ENCODE measurements around the gene LGMN.
"Not testable (repeated sequence)": the region's sequence is repeated elsewhere in the genome, so short reads cannot be mapped to it uniquely, and the experiment has no call there.

The LGMN gene

GRCh38 chr14:92694807-92695206, 53.6 kb downstream of the LGMN start:
- no peak for DNase-seq (ENCODE audit: low spot score)

DNA sequence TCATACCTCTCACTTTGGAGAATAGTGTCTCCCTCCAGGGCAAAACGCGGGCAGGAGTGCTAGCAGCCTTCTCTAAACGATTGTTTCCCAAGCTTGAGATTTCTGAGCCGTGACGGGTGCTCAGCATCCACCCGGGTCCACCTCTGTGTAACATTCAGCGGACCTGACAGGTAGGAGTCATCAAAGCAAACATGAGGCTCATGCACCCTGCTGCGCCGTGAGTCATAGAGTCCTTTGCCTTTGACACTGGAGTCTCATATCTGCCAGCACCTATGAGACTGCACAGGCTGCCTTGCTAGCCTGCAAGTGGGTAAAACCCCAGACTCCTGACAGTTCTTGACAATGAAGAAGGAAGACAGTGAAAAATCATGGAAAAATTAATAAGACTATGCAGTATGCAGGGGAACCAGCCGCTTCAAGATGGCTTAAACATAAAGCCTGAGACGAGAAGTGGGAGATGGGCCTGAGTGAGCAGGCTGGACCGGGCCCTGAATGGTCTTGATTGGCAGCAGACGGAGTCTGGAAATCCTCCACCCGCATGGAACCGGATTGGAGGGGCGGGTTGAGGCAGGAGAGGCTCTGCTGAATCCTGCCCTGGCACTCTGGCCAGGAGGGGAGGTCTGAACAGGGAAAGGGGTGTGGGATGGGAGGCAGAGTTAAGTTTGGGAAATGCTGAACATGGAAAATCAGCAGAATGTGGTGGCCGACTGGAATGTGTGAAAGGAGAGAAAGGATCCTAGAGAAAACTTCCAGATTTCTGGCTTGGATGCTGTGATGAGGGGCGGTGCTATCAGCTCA, 54.2 kb downstream of the LGMN start:
- no peak for DNase-seq (ENCODE audit: low spot score)

- no peak for DNase-seq (ENCODE audit: low spot score)
Observed at GRCh38 chr14:92692822-92693226, 55.6 kb downstream of the LGMN start.

- DNase-seq (ENCODE audit: low spot score) = peak; percentile 51
Observed at GRCh38 chr14:92690171-92691011, 58.0 kb downstream of the LGMN start.

DNA sequence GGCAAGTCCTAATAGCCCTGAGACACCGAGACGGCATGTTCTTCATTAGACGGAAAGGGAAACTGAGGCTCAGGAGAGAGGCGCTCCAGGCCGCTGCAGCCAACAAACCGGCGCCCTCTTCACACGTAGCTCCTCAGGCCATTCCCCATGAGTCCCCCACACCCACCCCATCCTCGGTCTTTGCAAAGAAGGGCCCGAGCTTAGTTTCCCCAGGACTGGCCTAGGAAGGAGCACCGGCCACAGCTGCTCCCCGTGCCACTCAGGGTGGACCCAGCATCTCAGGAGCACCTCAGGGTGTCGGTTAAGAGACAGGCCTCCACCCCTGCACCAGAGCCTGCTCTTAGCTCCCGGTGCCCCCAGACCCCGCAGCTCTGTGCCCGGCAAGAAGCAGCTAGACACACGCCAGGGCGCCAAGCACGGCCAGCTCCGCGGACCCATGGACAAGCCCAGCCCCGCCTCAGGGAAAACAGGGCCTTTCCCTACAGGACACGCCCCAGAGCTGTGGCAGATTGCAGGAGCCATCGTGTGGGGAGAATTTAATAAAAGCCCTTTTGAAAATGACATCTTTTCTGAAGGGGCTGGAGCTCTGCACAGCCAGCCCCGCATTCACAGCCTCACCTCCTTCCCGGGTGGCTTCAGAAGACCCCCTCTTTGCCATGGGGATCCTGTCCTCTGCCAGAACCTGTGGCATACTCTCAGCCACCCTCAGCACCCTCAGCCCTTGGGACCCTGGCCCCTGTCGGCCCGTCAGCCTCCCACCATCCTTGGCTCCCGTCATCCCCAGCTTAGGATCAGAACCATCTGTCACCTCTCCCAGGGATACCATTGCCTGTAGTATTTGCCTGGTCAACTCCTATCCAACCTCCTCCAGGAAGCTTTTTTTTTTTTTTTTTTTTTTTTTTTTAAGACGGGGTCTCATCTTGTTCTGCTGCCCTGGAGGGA, 59.7 kb downstream of the LGMN start:
- no peak for DNase-seq (ENCODE audit: low spot score)

DNA sequence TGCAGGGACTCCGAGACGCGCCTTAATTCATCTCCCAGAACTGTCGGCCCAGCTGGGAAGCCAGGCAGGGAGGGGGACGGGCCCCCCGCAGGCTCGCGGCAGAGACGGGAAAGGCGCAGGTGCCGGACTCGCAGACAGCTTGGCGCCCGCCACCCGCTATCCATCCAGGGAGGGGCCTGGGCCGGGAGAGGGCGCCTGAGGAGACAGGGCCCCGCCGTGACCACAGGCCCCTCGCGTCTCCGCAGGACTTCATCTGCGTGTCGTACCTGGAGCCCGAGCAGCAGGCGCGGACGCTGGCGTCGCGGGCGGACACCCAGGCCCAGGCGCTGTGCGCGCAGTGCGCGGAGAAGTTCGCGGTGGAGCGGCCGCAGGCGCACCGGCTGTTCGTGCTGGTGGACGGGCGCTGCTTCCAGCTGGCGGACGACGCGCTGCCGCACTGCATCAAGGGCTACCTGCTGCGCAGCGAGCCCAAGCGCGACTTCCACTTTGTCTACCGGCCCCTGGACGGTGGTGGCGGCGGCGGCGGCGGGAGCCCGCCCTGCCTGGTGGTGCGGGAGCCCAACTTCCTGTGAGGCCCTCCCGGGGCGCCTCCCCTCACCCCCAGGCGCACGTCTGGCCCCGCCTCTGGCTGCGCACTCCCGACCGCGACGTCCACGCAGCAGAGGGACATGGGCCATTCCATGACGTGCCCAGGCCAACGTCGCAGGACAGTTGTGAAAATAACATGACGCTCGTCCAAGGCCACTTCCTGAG, 60.6 kb downstream of the LGMN start:
- no peak for DNase-seq (ENCODE audit: low spot score)

GRCh38 chr14:92686900-92687427, 61.5 kb downstream of the LGMN start:
- DNase-seq (ENCODE audit: low spot score) = peak; percentile 97

DNA sequence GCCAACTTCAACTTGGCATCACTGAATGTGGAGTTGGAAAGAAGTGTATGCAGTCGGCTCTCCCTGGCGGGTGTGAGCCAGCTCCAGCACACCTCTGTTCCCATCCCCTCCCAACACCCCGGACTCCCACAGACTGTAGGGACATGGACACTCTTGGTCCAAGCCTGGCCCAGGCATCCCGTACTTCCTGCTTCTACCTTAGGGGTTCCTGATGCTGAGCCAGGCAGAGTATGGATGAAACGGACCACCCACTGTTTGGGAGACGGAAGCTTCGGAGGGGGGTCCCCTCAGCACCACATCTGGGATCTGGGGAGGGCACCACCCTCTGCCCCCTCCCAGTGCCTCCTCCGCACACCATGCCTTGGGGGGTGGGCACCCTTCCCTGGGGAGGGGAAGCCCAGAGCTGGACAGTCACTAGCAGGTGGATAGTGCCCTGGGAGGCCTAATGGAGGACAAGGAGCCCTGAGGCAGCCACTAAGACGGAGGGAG, 62.0 kb downstream of the LGMN start:
- no peak for DNase-seq (ENCODE audit: low spot score)

- DNase-seq (ENCODE audit: low spot score) = no peak
Observed at GRCh38 chr14:92685784-92686355, 62.6 kb downstream of the LGMN start.

GRCh38 chr14:92684801-92685560, 63.4 kb downstream of the LGMN start:
- DNase-seq (ENCODE audit: low spot score) = no peak

GRCh38 chr14:92683041-92683440, 65.4 kb downstream of the LGMN start:
- DNase-seq (ENCODE audit: low spot score) = no peak

GRCh38 chr14:92680781-92681650, 67.4 kb downstream of the LGMN start:
- DNase-seq (ENCODE audit: low spot score) = peak; percentile 91

DNA sequence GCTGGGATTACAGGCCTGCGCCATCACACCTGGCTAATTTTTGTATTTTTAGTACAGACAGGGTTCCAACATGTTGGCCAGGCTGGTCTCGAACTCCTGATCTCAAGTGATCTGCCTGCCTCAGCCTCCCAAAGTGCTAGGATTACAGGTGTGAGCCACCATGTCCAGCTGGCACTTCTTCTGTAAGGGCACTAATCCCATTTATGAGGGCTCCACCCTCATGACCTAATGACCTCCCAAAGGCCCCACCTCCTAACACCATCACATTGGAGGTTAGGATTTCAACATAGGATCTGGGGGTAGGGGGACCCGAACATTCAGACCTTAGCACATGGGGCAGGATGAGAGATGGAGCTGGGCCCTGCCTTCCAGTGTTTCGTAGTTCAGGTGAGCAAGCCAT, 68.1 kb downstream of the LGMN start:
- not testable (repeated sequence) for DNase-seq (ENCODE audit: low spot score)

DNA sequence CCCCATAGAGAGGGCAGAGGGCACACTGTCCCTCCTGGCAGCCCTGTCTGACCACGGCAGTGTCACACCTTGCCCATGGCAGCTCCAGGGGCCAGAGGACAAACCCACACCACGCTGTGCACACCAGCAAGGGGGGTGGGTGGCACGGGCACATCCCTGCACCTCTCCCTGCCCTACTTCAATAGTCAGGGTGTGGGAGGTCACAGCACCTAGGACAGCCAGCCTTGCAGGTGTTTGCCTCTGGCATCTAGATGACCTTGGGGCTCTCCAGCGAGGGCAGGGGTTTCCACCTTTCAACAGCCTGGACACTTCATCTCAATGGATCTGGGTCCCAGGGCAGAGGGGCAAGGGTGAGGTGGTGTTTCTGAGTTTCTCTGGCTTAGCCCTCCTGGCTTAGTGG, 69.2 kb downstream of the LGMN start:
- no peak for DNase-seq (ENCODE audit: low spot score)

DNA sequence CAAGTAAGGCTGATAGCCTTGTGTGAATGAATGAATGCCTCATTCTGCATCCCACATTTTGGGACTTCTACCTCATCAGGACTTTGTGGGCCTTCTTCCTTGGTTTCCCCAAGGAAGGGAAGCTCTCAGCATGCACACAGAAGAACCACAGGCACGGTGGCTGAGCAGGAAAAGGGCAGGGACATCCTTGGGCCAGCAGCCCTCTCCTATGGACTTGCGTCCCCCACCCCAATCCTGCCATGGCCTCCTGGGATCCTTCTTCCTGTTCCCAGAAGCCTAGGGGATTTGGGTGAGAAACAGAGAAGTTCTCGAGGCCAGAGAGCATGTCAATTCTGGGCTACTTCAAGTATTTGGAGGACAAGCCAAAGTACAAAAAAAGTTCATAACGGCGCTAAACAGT, 69.7 kb downstream of the LGMN start:
- no peak for DNase-seq (ENCODE audit: low spot score)

GRCh38 chr14:92677955-92678354, 70.5 kb downstream of the LGMN start:
- DNase-seq (ENCODE audit: low spot score) = no peak

GRCh38 chr14:92677087-92677668, 71.2 kb downstream of the LGMN start:
- DNase-seq (ENCODE audit: low spot score) = no peak

DNA sequence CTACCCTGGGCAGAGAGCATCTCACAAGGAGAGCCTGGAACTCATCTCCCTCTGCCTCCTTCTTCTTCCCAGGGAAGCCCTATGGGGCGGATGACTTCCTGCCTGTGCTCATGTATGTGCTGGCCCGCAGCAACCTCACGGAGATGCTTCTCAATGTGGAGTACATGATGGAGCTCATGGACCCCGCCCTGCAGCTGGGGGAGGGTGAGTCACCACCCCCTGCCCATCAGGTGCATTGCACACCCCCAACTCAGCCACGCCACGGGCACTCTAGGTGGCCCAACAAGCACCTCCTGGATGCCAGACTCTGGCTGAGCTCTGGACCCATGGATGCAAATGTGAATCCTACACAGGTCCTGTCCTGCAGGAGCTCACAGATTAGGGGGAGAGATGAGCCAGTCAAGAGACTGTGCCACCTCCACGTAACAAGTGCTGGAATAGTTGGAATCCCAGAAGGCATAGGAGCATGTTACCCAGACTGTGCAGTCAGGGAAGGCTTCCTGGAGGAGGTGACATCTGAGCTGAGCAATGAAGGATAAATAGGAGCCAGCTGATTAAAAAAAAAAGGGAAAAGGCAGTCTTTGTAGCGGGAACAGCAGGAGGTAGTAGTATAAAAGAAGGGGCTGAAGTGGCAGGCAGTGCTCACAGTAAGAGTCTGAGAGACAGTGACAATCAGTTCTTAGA, 71.9 kb downstream of the LGMN start:
- DNase-seq (ENCODE audit: low spot score) = no peak

Data from AG20443 (cell line).